ENCODE data around the gene DPM3.

Gene DPM3

DNA sequence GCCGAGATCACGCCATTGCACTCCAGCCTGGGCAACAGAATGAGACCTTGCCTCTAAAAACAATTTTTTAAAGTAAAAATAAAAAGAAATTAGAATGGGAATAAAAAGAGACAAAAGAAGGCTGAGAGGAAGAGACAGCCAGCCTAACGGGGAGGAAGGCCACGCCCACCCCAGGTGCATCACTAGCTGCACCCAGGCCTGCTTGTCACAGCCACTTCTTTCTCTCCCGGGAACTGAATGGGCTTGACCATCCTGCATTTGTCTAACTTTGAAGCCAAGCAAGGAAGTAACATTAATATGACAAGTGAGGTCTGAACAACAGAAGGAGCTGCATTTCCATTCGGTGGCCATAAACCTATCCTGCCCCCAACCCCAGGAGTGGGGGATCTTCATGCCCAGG, 33.5 kb downstream of the DPM3 start:
- no peak for TF ChIP-seq SPI1 (IDR thresholded peaks at IDR 0.05; ENCODE audit: borderline replicate concordance, low read depth)
- no peak for TF ChIP-seq POLR2AphosphoS5 (IDR thresholded peaks at IDR 0.05; ENCODE audit: low read depth)
- TF ChIP-seq, protein P1, sequence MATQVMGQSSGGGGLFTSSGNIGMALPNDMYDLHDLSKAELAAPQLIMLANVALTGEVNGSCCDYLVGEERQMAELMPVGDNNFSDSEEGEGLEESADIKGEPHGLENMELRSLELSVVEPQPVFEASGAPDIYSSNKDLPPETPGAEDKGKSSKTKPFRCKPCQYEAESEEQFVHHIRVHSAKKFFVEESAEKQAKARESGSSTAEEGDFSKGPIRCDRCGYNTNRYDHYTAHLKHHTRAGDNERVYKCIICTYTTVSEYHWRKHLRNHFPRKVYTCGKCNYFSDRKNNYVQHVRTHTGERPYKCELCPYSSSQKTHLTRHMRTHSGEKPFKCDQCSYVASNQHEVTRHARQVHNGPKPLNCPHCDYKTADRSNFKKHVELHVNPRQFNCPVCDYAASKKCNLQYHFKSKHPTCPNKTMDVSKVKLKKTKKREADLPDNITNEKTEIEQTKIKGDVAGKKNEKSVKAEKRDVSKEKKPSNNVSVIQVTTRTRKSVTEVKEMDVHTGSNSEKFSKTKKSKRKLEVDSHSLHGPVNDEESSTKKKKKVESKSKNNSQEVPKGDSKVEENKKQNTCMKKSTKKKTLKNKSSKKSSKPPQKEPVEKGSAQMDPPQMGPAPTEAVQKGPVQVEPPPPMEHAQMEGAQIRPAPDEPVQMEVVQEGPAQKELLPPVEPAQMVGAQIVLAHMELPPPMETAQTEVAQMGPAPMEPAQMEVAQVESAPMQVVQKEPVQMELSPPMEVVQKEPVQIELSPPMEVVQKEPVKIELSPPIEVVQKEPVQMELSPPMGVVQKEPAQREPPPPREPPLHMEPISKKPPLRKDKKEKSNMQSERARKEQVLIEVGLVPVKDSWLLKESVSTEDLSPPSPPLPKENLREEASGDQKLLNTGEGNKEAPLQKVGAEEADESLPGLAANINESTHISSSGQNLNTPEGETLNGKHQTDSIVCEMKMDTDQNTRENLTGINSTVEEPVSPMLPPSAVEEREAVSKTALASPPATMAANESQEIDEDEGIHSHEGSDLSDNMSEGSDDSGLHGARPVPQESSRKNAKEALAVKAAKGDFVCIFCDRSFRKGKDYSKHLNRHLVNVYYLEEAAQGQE (IDR thresholded peaks at IDR 0.05; ENCODE audit: insufficient replicate concordance, low read depth) = no peak
- TF ChIP-seq, protein P2, sequence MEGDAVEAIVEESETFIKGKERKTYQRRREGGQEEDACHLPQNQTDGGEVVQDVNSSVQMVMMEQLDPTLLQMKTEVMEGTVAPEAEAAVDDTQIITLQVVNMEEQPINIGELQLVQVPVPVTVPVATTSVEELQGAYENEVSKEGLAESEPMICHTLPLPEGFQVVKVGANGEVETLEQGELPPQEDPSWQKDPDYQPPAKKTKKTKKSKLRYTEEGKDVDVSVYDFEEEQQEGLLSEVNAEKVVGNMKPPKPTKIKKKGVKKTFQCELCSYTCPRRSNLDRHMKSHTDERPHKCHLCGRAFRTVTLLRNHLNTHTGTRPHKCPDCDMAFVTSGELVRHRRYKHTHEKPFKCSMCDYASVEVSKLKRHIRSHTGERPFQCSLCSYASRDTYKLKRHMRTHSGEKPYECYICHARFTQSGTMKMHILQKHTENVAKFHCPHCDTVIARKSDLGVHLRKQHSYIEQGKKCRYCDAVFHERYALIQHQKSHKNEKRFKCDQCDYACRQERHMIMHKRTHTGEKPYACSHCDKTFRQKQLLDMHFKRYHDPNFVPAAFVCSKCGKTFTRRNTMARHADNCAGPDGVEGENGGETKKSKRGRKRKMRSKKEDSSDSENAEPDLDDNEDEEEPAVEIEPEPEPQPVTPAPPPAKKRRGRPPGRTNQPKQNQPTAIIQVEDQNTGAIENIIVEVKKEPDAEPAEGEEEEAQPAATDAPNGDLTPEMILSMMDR (IDR thresholded peaks at IDR 0.05; ENCODE audit: insufficient read depth, low read length) = no peak
- TF ChIP-seq GABPA (IDR thresholded peaks at IDR 0.05; ENCODE audit: low read depth) = no peak
- Histone ChIP-seq H3K27ac (replicated peaks) (no peak overlapping the region), H3K4me3 (replicated peaks; ENCODE audit: insufficient read depth, low read length) (no peak overlapping the region), H3K27me3 (ENCODE audit: insufficient read depth, poor library complexity, severe bottlenecking) (no peaks in the 10 kb centered on the region)
- no peak for DNase-seq (ENCODE audit: low read depth in 1 of 2, low spot score in 1 of 2)

DNA sequence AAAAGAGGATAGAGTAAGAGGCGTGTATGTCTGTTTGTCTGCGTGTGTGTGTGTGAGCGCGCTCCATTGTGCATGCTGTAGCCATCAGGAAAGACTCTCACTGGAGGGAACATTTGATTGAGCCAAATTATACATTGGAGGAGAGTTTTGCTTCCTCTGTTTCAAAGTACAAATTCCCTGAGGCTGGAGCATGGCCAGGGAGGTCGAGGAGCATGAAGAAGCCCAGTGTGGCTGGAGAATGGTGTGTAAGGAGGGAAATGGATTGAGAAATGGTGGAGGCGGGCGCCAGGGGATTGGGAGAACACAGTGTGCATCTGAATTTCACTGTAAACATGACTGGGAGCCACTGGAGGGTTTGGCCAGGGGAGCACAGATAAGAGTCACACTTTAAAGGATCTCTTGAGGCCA, 34.7 kb downstream of the DPM3 start:
- no peaks in the 10 kb centered on the region for H3K27me3 ChIP-seq (ENCODE audit: insufficient read depth, poor library complexity, severe bottlenecking)
- H3K27ac ChIP-seq (replicated peaks) = no peak overlapping the region
- no peak for TF ChIP-seq GABPA (IDR thresholded peaks at IDR 0.05; ENCODE audit: low read depth)
- TF ChIP-seq SPI1 (IDR thresholded peaks at IDR 0.05; ENCODE audit: borderline replicate concordance, low read depth) = no peak
- TF ChIP-seq, protein P2 (IDR thresholded peaks at IDR 0.05; ENCODE audit: insufficient read depth, low read length) = no peak
- TF ChIP-seq, protein P1 (IDR thresholded peaks at IDR 0.05; ENCODE audit: insufficient replicate concordance, low read depth) = no peak
- TF ChIP-seq POLR2AphosphoS5 (IDR thresholded peaks at IDR 0.05; ENCODE audit: low read depth) = no peak
- no peak overlapping the region for H3K4me3 ChIP-seq (replicated peaks; ENCODE audit: insufficient read depth, low read length)
- no peak for DNase-seq (ENCODE audit: low read depth in 1 of 2, low spot score in 1 of 2)

DNA sequence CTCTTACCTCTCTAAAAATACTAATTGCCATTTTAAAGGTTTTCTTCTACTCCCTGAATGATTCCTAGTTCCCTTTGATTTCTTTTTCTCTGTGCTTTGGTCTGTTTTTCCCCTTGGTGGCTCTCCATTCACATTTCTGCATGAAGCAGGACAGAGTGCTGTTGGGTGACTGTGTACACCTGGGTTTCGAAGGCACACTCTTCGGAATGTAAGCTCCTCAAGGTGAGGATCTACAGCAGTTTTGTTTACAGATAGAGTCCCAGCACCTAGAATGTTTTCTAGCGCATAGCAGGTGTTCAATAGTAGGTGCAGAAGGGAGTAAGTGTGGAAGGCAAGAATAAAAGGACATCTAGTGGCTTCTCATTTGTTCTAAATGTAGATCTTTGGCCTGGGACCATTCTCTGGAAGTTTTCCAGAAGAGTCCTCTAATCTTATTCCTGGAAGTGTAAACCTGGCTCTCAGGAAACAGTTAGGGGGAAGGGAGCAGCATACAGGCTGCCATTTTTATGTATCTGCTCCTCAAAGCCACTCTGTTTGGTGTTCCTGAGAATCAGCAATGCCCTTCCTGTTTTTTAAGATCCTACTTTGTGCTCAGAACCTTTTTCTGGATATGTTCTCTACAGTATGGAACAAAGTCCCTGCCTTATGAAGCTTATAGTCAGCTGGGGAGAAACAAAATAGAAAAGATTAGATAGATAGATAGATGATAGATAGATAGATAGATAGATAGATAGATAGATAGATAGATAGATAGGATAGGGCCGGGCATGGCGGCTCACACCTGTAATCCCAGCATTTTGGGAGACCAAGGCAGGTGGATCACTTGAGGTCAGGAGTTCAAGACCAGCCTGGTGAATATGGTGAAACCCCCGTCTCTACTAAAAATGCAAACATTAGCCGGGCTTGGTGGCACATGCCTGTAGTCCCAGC, 35.5 kb downstream of the DPM3 start:
- TF ChIP-seq, protein P1 (IDR thresholded peaks at IDR 0.05; ENCODE audit: insufficient replicate concordance, low read depth) = no peak
- TF ChIP-seq GABPA (IDR thresholded peaks at IDR 0.05; ENCODE audit: low read depth) (no peak), SPI1 (IDR thresholded peaks at IDR 0.05; ENCODE audit: borderline replicate concordance, low read depth) (no peak), POLR2AphosphoS5 (IDR thresholded peaks at IDR 0.05; ENCODE audit: low read depth) (no peak)
- TF ChIP-seq, protein P2 (IDR thresholded peaks at IDR 0.05; ENCODE audit: insufficient read depth, low read length) = no peak
- Histone ChIP-seq H3K27me3 (ENCODE audit: insufficient read depth, poor library complexity, severe bottlenecking) (no peaks in the 10 kb centered on the region), H3K27ac (replicated peaks) (no peak overlapping the region), H3K4me3 (replicated peaks; ENCODE audit: insufficient read depth, low read length) (no peak overlapping the region)
- DNase-seq (ENCODE audit: low read depth in 1 of 2, low spot score in 1 of 2) = no peak
